Measurements from ENCODE around the gene HSPB7.
"Not testable (repeated sequence)": the region's sequence is repeated elsewhere in the genome, so short reads cannot be mapped to it uniquely, and the experiment has no call there.

The HSPB7 gene

DNA sequence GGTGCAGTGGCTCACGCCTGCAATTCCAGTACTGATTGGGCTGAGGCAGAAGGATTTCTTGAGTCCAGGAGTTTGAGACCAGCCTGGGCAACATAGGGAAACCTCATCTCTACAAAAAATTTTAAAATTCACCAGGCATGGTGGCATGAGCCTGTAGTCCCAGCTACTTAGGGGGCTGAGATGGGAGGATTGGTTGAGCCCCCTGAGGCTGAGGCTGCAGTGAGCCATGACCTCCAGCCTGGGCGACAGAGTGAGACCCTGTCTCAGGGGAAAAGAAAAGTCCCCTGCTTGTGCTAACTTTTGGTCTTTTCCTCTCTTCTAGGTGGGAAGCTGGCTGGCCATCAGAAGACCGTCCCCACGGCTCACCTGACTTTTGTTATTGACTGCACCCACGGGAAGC lies 12.2 kb downstream of the HSPB7 start:
- no peak for DNase-seq

DNA sequence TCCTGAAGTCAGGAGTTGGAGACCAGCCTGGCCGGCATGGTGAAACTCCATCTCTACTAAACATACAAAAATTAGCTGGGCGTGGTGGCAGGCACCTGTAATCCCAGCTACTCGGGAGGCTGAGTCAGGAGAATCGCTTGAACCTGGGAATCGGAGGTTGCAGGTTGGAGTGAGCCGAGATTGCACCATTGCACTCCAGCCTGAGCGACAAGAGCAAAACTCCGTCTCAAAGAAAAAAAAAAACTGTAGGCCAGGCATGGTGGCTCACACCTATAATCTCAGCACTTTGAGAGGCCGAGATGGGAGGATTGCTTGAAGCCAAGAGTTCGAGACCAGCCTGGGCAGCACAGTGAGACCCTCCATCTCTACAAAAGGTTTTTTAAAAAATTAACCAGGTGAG lies 16.6 kb downstream of the HSPB7 start:
- not testable (repeated sequence) for DNase-seq

DNA sequence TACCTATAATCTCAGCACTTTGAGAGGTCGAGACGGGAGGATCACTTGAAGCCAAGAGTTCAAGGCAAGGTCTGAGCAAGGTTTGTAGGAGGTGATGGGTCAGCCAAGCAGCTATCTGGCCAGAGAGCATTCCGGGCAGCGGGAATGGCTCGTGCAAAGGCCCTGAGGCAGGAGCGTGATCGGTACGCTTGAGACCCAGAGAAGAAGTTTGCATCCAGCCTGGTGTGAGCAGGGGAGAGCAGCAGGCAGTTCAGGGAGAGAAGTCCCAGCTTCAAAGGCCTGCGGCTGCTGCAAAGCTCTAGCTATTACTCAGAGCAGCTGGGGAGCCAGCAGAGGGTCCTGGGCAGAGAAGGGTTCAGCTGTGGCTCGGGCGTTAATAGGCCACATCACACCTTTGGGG lies 18.9 kb downstream of the HSPB7 start:
- DNase-seq, result no peak

DNA sequence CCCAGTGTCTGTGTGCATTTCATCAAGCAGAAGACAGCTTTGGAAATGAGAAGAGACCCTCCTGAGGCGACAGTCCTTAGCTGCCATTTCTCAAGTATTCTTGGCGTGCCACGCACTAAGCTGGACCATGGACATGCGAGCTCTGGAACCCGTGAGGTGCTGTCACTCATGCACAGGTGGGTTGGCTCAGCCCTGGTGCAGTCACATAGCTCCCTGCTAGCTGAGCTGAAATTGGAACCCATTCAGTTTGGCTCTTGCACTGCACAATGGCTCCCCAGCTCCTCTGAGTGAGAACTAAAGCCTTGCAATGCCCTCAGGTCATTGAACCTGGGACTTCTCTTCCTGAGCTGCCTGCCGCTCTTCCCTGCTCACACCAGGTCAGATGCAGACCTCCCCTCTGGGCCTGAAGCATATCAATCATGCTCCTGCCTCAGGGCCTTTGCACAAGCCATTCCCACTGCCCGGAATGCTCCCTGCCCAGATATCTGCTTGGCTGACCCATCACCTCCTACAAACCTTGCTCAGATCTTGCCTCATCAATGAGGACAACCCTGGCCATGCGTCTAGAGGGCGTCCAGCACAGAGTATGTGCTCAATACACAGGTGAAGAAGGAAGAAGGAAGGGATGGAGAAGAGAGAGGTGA lies 20.1 kb downstream of the HSPB7 start:
- DNase-seq, result no peak

DNA sequence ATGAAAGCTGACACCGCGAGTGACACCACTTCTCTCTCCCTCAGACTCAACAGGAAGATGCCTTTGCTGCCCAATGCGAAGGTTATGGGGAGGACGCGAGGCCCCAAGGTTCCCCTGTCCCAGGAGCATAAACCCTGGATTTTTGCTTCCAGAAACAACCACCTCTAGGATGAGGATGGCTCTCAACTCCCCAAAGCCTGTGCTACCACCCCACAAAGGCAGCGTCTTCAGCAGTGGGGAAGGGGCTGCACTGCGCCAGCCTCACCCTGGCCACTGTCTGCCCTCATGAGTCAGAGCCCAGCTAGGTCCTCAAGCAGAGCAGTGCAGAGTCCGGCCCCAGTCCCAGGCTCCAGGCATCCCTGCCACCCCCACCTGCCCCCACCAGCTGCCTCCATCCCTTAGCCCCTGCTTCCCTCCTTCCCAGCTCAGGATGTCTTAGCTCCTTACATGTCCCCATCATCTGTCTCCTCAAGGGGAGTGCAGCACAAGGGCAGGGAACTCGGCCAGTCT lies 20.7 kb downstream of the HSPB7 start:
- DNase-seq, result no peak

DNA sequence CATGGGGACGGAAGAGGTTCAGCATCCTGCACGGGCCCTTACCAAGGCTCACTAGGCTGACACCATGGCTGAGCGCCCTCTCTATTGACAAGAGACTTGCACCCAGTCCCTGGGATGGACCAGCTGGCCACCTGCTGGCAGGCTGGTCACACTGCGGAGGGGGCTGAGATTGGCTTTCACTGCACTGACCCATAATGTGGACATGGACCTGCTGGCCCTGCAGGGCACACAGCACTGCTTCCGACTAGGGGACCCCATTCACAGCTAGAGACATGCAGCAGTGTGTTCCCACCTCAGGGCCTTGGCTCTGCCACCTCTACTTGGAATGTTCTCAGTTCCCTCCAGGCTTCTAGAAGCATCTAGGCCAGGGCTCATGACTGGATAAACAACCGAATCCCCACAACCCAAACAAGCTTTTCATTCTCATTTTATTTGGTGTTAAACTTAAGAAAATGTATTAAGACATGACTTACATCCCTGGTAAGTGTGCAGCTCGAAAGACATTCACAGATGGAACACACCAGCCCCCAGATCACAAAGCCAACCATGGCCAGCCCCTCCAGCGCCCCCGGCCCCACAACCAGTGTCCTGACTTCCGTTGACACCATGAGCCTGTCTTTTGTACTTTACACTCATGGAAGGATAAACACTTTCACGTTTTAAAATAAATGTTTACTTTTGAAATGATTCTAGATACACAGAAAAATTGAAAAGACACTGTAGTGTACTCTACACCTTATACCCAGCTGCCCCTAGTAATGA lies 23.1 kb downstream of the HSPB7 start:
- DNase-seq, result peak; percentile 46 to 55

DNA sequence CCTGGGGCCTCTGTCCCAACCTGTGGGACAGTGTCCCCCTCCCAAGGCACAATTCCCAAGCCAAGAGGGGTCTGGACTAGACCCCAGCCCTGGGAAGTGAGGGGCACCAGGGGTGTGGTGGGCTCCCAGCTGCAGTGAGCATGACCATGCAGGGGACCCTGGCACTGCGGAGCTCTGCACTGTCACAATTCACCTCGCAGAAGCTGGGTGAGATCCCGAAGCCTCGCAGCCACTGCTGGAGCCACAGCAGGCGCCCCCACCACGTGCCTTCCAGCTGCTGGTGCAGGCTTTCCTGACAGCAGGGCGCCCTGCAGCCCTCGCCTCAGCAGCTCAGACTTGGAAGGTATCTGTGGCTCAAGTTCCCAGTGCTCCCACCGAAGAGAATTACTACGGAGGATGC lies 23.8 kb downstream of the HSPB7 start:
- no peak for DNase-seq

DNA sequence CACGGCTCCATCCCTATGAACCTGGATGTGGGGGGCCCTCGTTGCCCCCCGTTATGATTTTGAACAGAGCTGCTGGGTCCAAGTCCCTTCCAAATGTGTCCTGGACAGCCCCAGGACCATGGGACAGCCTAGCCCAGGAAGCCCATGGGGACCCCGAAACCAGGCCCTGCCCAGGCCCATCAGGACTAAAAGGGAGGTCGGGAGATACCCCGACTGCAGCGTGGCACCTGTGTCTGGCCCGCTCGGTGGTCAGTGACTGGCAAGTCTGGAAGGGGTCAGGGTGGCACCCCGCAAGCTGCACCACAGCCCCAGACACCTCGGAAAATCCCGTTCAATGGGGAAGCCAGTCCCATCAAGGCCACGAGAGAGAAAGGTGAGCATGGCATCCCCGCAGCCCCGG lies 24.2 kb downstream of the HSPB7 start:
- no peak for DNase-seq

DNA sequence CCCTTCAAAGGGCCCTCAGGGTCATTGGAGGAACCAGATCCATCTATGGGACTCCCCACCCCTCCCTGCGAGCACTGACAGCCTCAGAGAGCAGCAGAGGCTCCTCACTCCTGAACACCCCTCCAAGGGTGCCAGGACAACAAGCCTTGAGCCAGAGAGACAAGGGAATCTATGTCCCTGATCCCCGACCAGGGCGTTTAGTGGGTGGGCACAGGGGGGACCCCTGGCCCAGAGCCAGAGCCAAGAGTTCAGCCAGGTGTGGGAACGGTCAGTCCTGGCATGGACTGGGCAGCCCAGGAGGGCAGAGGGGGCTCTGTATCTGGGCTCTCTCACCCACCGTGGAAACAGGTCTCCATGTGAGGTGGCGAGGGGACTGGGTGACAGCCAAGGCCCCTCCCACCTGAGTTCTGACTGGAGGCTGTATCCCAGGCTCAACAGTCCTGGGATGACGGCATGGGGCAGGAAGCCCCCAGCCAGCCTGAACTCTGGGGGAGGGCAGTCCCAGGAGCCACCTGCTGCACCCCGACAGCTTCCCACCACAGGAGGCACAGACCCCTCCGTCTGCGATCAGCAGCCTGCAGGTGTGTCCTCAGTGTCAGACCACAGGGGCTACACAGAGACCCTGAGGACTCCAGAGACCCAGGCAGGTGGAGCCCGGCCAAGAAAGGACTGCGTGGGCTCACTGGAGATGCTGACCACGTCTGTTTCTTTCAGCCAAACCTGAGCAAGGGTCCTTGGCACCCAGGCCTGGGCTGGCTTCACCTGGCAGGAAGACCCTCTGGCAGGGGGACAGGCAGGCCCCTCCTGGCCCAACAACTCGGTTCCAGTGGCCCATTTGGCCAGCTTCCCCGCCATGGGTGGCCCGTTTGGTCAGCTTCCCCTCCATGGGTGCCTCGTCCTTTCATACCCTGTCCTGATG lies 25.0 kb downstream of the HSPB7 start:
- DNase-seq, result no peak

DNA sequence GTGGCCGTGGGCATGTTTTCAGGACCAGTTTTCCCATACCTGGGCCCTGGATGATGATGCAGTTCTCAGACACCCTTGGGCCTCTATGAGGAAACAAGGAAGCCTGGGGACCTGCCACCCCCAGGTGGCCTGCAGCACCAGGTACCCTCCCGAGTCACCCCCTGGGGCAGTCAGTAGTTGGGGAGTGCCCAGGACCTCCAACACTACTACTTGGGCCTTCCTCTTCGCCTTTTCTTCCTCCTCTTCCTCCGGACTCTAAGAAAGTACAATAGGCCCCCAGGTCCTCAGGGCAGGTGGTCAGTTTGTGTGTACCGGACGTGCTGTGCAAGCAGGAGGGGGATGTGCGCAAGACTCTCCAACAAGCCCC lies 25.7 kb downstream of the HSPB7 start:
- no peak for DNase-seq

DNA sequence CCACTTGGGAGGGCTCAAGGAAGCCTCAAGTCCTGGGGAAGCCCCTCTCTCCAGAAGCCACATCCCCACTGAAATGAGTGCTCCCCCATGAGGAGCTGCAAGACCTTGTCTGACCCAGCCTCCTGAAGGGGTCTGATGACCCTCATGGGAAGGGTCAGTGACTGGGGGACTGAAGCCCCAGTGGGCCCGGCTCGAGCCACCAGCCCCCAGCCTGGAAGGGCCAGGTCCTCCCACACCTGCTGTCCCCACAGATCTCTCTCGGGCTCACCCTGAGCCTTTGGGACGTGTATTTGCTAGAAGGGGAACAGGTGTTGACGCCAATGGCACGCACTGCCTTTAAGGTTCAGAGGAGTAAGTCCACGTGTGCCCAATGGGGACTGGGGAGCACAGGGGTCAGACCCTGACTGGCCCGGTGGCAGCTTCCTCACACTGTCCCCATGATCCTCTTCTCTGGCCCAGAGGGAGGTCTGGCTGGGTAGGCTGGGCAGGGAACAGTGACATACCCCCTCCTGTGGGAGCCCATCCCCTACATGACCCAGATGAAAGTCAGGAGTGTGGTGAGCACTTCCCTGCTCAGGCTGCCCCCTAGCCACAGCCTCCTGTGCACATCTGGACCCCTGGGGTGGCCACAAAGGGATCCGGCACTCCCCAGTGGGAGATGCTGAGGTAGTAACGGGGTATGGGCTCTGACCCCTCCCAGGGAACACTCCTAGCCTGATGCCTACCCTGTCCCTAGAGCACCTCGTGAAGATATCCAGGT lies 26.2 kb downstream of the HSPB7 start:
- no peak for DNase-seq

DNA sequence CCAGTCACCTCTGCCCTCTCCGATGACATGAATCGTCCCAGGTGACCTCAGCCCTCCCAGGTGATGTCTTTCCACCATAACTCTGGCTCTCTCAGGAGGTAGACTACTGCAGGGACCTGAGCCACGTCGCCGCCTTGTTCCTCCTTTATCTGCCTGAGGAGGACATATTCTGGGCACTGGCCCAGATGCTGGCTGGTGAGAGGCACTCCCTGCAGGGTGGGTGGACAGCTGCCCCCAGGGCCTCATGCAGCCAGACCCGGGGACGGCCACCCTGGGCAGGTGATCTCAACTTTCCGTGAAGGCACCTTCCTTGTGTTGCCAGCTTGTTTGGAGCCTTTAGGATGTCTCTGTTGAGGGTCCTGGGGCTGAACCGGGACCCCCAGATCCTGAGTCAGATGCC lies 28.1 kb downstream of the HSPB7 start:
- DNase-seq, result no peak

DNA sequence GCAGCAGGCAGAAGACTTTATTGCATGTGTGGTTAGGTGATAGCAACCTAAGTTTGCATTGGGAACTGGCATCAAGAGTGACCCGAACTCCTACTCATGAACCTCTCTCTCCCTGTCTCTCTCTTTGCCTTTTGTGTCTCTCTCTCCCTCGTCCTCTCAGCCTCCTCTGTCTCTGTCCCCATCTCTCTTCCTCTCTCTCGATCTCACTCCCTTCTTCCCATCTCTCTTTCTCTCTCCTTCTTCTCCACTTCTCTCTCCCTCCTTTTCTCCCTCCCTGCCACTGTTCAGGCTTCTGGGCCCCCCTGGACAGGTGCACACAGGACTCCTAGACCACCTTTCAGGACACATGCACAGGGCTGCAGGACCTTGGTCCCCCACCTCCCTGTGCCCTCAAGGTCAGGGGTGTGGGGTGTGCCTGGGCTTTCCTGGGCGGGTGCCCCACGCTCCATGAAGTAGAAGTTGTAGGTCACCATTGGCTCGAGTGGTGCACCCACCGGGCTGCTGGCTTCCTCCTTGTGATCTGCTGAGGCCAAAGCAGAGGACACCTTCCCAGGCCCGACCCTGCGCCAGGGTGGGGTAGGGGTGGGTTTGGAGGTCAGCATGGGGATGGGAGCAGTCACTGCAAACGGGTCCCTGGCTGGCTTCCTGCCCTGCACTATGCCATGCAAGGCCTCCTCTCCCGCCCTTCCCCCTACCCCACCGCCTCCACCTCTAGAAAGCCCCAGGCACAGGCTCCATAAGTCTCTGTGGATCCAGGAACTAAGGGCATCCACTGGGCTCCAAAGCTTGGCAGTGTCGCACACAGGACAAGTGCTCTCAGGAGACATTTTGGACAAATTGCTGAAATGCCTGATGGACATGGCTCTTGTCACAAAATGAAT lies 28.7 kb downstream of the HSPB7 start:
- no peak for DNase-seq

DNA sequence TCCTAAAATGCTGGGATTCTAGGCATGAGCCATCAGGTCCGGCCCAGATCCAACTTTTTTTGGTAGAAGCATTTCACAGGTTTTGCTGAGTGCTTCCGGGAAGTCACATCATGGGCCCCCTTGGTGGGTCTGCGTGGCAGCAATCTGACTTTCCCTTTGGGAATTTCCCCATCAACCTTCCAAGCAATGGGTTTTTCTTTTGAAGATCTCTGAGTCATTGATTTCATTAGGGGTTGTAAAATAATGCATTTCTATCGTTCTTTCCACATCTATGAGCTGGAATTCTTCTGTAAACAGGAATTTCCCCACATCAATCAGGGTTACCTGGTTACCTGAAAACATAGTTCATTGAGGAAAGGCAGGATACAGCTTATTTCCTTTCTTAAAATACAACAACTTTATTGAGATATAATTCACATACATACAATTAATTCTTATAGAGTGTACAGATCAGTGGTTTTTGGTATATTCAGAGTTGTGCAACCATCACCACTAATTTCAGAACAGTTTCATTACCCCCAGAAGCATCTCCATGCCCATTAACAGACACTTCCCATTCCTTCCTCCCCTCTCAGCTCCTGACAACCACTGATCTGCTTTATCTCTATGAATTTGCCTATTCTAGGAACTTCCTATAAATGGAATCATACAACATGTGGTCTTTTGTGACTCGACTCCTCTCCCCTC lies 32.1 kb downstream of the HSPB7 start:
- no peak for DNase-seq

DNA sequence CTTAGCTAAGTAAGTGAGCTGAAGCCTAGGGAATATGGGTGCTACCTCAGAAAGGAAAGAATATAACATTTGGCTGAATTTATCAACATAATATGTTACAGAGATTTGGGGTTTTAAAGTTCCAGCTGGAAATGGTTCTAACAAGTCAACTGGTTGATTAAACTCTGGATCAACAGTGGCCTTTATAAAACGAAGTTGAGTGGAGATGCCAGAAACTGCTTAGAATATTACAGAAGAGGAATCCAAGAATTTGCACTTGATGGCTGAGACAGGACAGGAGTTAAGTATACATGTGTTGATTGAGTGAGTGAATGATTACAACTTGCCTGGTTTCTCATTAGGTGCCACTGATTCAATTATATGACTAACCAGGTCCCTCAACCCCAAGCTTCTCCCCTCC lies 34.6 kb downstream of the HSPB7 start:
- DNase-seq, result no peak

DNA sequence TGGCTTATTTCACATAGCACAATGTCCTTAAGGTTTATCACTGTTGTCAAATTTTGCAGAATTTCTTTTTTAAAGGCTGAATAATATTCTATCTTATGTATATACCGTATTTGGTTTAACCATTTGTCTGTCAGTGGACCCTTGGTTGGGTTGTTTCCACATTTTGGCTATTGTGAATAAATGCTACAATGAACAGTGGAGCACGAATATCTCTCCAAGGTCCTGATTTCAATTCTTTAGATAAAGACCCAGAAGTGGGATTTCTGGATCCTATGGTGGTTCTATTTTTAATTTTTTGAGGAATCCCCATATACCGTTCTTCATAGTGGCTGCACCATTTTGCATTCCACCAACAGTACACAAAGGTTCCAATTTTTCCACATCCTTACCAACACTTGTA lies 36.2 kb downstream of the HSPB7 start:
- DNase-seq, result no peak

DNA sequence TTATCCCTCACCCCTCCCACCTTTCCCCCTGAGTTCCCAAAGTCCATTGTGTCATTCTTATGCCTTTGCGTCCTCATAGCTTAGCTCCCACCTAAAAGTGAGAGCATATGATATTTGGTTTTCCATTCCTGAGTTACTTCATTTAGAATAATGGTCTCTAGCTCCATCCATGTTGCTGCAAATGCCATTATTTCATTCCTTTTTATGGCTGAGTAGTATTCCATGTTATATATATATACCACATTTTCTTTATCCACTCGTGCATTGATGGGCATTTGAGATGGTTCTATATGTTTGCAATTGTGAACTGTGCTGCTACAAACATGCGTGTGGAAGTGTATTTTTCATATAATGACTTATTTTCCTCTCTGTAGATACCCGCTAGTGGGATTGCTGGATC lies 39.9 kb downstream of the HSPB7 start:
- DNase-seq, result not testable (repeated sequence)

DNA sequence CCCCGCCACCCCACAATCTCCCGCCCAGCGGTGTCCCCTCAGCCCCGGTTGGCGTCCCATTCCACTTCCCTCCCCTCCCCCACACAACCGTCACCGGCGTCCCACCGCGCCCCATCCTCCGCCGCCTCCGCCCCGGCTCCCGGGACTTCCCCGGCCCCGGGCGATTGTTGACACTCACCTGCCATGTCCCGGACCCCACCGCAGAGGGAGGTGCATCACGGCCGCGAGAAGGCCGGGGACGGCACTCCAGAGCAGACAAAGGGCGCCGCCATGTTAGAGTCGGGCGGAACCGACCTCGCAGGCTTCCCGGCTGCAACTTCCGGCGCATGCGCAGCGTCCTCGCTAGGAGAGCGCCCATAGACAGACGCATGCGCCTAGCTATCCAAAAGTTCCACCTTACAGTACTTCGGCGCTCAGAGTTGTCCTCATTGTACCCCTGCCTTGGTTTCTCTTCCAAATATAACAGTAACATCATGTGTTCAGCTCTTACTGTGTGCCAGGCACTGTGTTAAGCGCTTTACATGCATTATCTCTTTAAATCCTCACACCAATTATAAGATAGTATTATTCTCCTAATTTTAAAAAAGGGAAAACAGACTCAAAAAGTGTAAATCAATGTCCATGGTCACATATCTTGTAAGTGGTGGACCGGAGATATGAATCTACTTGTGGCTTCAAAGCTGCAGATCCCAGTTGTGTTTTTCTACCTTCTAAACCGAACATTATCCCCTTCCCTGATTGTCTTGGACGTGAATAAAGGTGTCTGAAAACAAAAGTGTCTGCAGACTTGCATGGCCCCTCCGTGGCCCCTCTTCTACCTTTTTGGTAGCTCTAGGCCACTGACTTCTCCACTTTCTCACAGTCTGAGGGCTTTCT lies 41.8 kb downstream of the HSPB7 start, which contains the start of gene ZBTB17:
ZBTB17 (minus strand) TSS at position 297 of the 876 bp plus-strand sequence. CDS start 27,606 bp downstream, outside the sequence.
- DNase-seq, result peak; percentile 96

DNA sequence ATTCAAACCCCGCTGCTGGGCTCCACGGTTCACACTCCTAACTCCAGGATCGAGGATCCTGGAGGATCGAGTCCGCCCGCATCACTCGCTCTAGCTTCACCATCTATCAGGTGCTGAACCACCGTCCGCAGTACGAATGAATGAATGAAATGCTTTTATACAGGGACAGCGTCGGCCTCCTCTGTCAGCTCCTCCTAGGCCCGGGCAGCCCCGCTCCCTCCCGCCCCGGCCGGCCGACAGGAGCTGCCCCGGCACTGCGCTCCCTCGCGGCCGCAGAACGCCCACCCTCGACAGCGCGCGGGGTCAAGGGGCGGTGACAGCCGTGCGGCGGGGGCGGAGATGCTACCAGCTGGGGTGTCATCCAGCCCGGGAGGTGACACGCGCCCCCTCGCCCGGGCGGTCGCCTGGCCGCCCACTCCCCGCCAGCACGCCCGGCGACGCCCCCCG lies 42.5 kb downstream of the HSPB7 start:
- peak; percentile 63 to 64 for DNase-seq

DNA sequence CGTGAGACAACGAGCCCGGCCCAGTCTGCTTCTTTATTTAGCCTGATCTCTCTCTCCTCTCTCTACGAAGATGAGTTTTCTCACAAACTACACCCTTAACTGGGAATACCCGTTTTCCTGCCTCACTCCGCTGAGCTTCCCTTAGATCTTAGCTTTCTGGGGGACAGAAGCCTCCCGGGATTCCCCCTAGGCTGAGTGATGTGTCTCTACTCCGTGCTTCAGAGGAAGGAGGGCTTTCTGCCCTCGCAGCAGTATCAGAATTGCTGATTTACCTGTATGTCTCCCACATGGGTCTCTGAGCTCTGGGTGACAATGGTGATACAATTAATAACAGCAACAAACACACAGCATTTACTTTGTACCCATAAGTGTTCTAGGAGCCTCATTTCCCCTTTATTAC lies 43.0 kb downstream of the HSPB7 start:
- DNase-seq, result no peak
